ENCODE measurements around the gene TNNT3. TPM values are rescaled to one million over a fixed set of nuclear protein-coding genes. Genes with fewer than 3 reads are reported as not detected.

TNNT3 gene
- total RNA-seq, 1 experiment from 2014 or later = not detected

- TF ChIP-seq, protein P1, sequence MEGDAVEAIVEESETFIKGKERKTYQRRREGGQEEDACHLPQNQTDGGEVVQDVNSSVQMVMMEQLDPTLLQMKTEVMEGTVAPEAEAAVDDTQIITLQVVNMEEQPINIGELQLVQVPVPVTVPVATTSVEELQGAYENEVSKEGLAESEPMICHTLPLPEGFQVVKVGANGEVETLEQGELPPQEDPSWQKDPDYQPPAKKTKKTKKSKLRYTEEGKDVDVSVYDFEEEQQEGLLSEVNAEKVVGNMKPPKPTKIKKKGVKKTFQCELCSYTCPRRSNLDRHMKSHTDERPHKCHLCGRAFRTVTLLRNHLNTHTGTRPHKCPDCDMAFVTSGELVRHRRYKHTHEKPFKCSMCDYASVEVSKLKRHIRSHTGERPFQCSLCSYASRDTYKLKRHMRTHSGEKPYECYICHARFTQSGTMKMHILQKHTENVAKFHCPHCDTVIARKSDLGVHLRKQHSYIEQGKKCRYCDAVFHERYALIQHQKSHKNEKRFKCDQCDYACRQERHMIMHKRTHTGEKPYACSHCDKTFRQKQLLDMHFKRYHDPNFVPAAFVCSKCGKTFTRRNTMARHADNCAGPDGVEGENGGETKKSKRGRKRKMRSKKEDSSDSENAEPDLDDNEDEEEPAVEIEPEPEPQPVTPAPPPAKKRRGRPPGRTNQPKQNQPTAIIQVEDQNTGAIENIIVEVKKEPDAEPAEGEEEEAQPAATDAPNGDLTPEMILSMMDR (conservative IDR thresholded peaks at IDR 0.05) = no peak
- no peaks in the 10 kb centered on the region for H3K4me1 Mint-ChIP-seq
Measured at GRCh38 chr11:1949922-1950321, 30.4 kb downstream of the TNNT3 start.

More at GRCh38 chr11:1949922-1950321, 30.4 kb downstream of the TNNT3 start:
- no peak overlapping the region for H4K8ac ChIP-seq (replicated peaks; ENCODE audit: insufficient read length, low read depth, low read length)
- H3K27ac Mint-ChIP-seq = no peak overlapping the region
- no peak overlapping the region for H2AK5ac ChIP-seq (ENCODE audit: insufficient read length, low read length)
- no peak overlapping the region for H2BK20ac ChIP-seq (ENCODE audit: low read depth, low read length, poor library complexity, severe bottlenecking)
- H2BK120ac ChIP-seq (ENCODE audit: low read depth, low read length, poor library complexity, severe bottlenecking) = no peak overlapping the region
- H3K9me3 Mint-ChIP-seq = no peaks in the 10 kb centered on the region
- no peaks in the 10 kb centered on the region for H3K27me3 Mint-ChIP-seq (ENCODE audit: low read depth)
- H3K27me3 ChIP-seq (ENCODE audit: insufficient read depth, low read length) = no peaks in the 10 kb centered on the region
- no peaks in the 10 kb centered on the region for H3K4me1 ChIP-seq (ENCODE audit: insufficient read depth, low read length)
- no peaks in the 10 kb centered on the region for H3K23me2 ChIP-seq (ENCODE audit: insufficient read length, low read depth, low read length, poor library complexity, severe bottlenecking)
- no peak overlapping the region for H3K23ac ChIP-seq (ENCODE audit: insufficient read length, low read depth, low read length)
- no peak overlapping the region for H3K14ac ChIP-seq (ENCODE audit: insufficient read depth, low read length)
- no peak overlapping the region for H3K4me3 Mint-ChIP-seq
- H3K9me3 ChIP-seq (ENCODE audit: control insufficient read depth, low read depth, low read length) = no peaks in the 10 kb centered on the region
- H3K4me2 ChIP-seq (ENCODE audit: insufficient read depth, insufficient read length, low read length) = no peak overlapping the region
- H3K9ac ChIP-seq (ENCODE audit: extremely low read depth, insufficient read length, low read length) = no peak overlapping the region
- H3K79me2 ChIP-seq (ENCODE audit: insufficient read depth, low read length) = no peaks in the 10 kb centered on the region
- no peak overlapping the region for H3K4ac ChIP-seq (ENCODE audit: low read depth, low read length)
- no peak overlapping the region for H3K56ac ChIP-seq (ENCODE audit: insufficient read length, low read depth, low read length)
- no peaks in the 10 kb centered on the region for H4K20me1 ChIP-seq (ENCODE audit: control insufficient read depth, insufficient read depth, insufficient read length)
- H2BK15ac ChIP-seq (ENCODE audit: low read depth, low read length) = no peak overlapping the region
- H2AFZ ChIP-seq (ENCODE audit: low read length) = no peak overlapping the region
- H3K79me1 ChIP-seq (ENCODE audit: insufficient read depth, low read depth, low read length, poor library complexity, severe bottlenecking) = no peaks in the 10 kb centered on the region
- H3K18ac ChIP-seq (ENCODE audit: insufficient read length, low read depth, low read length) = no peak overlapping the region
- no peak overlapping the region for H2BK12ac ChIP-seq (ENCODE audit: insufficient read length, low read depth, low read length)
- H3T11ph ChIP-seq (ENCODE audit: low read length) = no peak overlapping the region
- WGBS (ENCODE audit: extremely low coverage, insufficient read length, low lambda C conversion rate) = no CpG with 5 or more reads among the region's 15 CpGs
- no peak for DNase-seq
- H4K91ac ChIP-seq (ENCODE audit: insufficient read length, low read depth, low read length) = no peak overlapping the region
- no peak overlapping the region for H4K5ac ChIP-seq (ENCODE audit: insufficient read length, low read depth, low read length)
- H3K36me3 Mint-ChIP-seq (ENCODE audit: insufficient read depth in 1 of 3, low read depth in 3 of 3) = no peaks in the 10 kb centered on the region
- no peak overlapping the region for H3K27ac ChIP-seq (ENCODE audit: insufficient read length, low read depth, low read length)
- H2BK5ac ChIP-seq (ENCODE audit: insufficient read length, low read length) = no peak overlapping the region
